GM18508 (cell line): Measurements from ENCODE around the gene SUMF1.

Source experiments
- ATAC-seq: cut with Tn5 transposase; IDR thresholded peaks from one replicate; pipeline ENCODE4 v1.9.1; 2021; ENCODE audit warnings: moderate number of reproducible peaks; ENCODE audit not compliant: insufficient read depth, unreplicated experiment

Gene SUMF1

GRCh38 chr3:4498446-4498845 is 31.4 kb upstream of the SUMF1 start:
- ATAC-seq: no peak

GRCh38 chr3:4497843-4498324 is 30.8 kb upstream of the SUMF1 start:
- no peak for ATAC-seq

GRCh38 chr3:4497005-4497692 is 30.1 kb upstream of the SUMF1 start:
- no peak for ATAC-seq

GRCh38 chr3:4496087-4496452 is 29.0 kb upstream of the SUMF1 start:
- no peak for ATAC-seq

GRCh38 chr3:4495294-4496086 is 28.4 kb upstream of the SUMF1 start:
- ATAC-seq: no peak

- ATAC-seq: no peak
These were observed 27.8 kb upstream of the SUMF1 start for GRCh38 chr3:4494895-4495264.

GRCh38 chr3:4493941-4494894 is 27.1 kb upstream of the SUMF1 start:
- no peak for ATAC-seq

- peak; percentile 78 for ATAC-seq
These were observed 26.2 kb upstream of the SUMF1 start, which contains the start of gene ITPR1 for GRCh38 chr3:4493014-4493940. Gene ITPR1 (plus strand): TSS chr3:4493348. CDS start chr3:4516492, 23,144 bp downstream.

- no peak for ATAC-seq
These were observed 25.3 kb upstream of the SUMF1 start for GRCh38 chr3:4492208-4493013.

- ATAC-seq: no peak
These were observed 24.8 kb upstream of the SUMF1 start for GRCh38 chr3:4491855-4492207.

GRCh38 chr3:4478261-4478660 is 11.2 kb upstream of the SUMF1 start:
- ATAC-seq: no peak

- no peak for ATAC-seq
These were observed 9.4 kb upstream of the SUMF1 start for GRCh38 chr3:4476496-4476895.

GRCh38 chr3:4475804-4476203 is 8.7 kb upstream of the SUMF1 start:
- ATAC-seq: no peak

GRCh38 chr3:4474683-4475490 is 7.8 kb upstream of the SUMF1 start:
- ATAC-seq: no peak

- no peak for ATAC-seq
These were observed 5.7 kb upstream of the SUMF1 start for GRCh38 chr3:4472766-4473165.

GRCh38 chr3:4472312-4472711 is 5.2 kb upstream of the SUMF1 start:
- no peak for ATAC-seq

- no peak for ATAC-seq
These were observed 4.8 kb upstream of the SUMF1 start for GRCh38 chr3:4471907-4472306.

- no peak for ATAC-seq
These were observed 426 bp upstream of the SUMF1 start for GRCh38 chr3:4467522-4467867.
